ENCODE data around the gene RGPD6.
"Not testable (repeated sequence)": the region's sequence is repeated elsewhere in the genome, so short reads cannot be mapped to it uniquely, and the experiment has no call there.

RGPD6 gene

DNA sequence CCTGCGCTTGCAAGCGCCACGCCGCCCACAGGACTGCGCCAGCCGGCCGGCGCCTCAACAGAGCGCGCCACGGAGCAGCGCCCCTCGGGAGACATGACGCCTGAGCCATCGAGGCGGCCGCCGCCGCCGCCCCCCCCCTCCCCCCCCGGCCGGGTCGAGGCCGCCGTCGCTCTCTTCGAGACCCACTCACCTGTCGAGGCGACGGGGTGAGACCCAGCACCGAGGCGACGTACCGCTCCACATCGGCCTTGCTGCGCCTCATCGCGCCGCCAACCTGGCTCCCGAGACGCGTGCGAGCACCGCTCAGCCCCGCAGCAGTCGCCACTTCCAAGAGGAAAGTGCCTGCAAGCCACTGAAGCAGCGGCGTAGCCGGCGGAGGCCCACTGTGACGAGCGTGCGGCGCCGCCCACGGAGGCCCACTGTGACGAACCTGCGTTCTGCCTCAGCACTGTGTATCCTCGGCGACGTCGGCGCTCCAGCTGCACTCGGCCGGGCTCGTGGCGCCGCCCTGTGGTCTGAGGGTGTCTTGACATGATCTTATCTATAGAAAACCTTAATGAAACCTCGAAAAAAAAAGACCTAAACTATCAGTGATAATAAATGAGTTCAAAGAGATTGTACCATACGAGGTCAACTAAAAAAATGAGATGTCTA lies at the start of gene RGPD6:
Gene RGPD6, minus strand, starts transcription at position 460 of the 654 bp plus-strand sequence. Its CDS starts 198 bp downstream, at position 262.
- in situ Hi-C loops (cut with MboI; ENCODE audit: low sequenced_read_pairs), result not testable (repeated sequence)

GRCh38 chr2:110619326-110619939 lies 42.4 kb upstream of the RGPD6 start:
- in situ Hi-C loops (cut with MboI; ENCODE audit: low sequenced_read_pairs), result not testable (repeated sequence)

- in situ Hi-C loops (cut with MboI; ENCODE audit: low sequenced_read_pairs), result not testable (repeated sequence)
Measured at GRCh38 chr2:110613927-110614326, 36.9 kb upstream of the RGPD6 start.

DNA sequence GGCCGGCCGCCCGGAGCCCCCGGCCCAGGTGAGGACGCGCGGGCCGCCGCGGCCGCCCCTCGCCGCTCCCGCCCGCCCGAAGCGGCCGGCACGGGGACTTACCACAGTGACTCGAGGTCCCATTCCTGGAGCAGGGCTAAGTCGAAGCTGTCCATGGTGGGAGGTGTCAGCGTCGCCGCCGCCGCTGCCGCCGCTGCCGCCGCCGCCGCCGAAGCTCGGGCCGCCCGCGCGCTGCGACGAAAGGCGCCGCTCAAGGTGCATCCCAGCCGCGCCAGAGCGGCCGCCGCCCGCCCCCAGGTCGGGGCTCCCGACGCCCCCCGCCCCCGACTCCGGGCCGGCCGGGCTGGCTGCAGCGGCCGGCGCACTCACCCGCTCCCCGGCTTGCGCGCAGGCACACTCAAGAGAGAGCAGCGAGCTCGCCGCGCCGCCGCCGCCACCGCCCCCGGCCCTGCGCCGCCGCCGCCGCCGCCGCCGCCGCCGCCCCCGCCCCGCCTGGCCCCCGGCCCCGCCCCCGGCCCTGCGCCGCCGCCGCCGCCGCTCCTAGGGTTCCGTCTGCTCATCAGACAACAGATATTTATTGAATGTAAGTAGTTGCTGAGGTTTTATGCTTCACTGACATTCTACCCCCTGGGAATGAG lies 33.7 kb upstream of the RGPD6 start:
- in situ Hi-C loops (cut with MboI; ENCODE audit: low sequenced_read_pairs), result not testable (repeated sequence)

DNA sequence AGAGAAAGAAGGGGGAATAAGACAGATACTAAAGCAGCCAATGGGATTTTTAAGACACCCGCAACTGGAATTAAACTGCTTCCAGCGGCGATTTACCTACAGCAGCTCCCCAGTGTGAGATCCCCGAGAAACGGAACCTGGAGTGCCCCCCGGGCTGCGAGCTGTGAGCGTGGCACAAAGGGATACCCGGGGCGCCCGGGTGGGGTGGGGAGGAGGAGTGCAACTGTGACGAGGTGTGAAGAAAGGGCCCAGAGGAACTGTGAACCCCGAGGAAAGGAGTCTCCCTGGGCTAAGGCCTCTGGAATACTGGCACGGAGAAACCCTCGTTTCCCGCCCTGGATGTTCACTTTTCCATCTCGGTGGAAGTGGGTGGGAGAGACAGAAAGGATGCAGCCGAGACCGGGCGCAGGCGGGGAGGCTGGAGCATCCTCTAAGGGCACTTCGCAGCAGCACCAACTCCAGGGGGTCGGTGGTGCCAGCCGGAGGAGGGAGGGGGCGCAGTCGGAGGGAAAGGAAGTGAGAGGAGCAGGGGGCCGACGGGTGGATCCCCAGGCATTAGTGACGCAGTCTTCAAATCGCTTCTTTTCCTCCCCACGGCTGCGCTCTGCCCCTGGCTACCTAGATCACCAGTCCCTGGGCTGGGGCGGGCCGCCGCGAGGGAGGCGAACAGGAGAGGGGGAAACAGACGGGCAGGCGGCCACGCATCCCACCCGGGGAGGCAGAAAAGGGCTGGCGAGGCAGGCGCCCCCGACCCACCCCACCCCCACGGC lies 33.0 kb upstream of the RGPD6 start:
- in situ Hi-C loops (cut with MboI; ENCODE audit: low sequenced_read_pairs), result not testable (repeated sequence)

DNA sequence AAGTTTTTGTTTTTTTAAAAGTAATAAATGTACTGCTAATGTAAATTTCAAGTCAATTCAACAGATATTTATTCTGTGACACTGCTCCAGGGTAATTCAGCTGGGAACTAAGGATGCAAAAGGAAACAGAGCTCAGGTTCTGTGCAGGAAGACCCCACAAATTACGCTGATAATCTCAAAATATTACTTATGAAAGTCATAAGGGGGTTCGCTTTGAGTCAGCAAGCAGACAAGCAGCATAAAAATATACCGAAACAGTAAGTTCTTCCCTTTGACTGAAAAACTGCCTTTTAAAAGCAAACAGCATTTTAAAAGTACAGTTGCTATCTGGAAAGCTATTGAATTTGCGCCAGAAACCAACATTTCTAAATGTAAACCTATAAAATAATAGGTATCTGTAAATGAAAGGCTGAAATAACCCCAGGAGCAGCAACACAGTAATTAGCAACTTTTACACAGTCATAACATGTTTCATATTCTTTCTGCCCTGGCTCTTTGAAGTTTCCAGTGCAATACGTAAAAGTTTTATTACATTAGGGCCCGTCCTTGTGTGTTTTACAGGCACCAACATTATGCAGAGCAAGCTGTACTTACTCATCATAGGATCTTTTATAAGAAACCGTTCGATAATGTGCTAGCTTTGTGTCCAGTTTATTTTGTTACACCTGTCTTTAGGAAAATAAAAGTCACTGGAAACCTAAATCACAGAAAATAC lies 31.9 kb upstream of the RGPD6 start:
- in situ Hi-C loops (cut with MboI; ENCODE audit: low sequenced_read_pairs), result not testable (repeated sequence)

- in situ Hi-C loops (cut with MboI; ENCODE audit: low sequenced_read_pairs), result not testable (repeated sequence)
Measured at GRCh38 chr2:110605057-110605456, 28.0 kb upstream of the RGPD6 start.

DNA sequence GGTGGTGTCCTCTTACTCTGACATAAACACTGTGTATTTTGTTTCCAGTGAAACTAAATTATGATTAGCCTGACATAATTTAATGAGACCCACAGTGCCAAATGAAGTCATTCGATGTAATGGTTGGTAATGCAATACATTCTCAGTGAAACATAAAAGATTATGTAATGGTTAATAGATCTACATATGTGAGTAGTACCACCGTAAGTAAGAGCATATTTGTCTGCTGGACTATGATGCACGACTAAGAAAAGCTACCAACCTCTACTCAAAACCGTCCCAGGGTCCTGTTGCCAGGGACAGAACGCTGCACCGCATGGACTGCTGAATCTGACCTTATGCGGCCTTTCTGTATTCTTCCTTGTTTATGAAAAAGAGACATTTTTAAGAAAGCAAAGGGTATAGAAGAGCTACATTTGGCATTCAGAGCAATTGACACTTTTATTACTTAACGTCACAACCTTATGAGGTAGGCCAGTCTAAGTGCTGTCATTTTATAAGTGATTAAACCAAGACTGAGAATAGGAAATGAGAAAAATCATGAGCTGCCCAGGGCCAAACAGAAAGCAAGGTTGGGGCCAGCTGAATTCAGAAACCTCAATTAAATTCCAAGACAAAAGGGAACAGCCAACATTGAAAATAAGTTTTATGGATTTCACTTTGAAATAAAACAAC lies 27.0 kb upstream of the RGPD6 start:
- in situ Hi-C loops (cut with MboI; ENCODE audit: low sequenced_read_pairs), result not testable (repeated sequence)

- in situ Hi-C loops (cut with MboI; ENCODE audit: low sequenced_read_pairs), result not testable (repeated sequence)
Measured at GRCh38 chr2:110602139-110602538, 25.1 kb upstream of the RGPD6 start.

- in situ Hi-C loops (cut with MboI; ENCODE audit: low sequenced_read_pairs), result not testable (repeated sequence)
Measured at GRCh38 chr2:110591973-110592372, 15.0 kb upstream of the RGPD6 start.

GRCh38 chr2:110589677-110590330 lies 12.8 kb upstream of the RGPD6 start:
- in situ Hi-C loops (cut with MboI; ENCODE audit: low sequenced_read_pairs), result not testable (repeated sequence)

DNA sequence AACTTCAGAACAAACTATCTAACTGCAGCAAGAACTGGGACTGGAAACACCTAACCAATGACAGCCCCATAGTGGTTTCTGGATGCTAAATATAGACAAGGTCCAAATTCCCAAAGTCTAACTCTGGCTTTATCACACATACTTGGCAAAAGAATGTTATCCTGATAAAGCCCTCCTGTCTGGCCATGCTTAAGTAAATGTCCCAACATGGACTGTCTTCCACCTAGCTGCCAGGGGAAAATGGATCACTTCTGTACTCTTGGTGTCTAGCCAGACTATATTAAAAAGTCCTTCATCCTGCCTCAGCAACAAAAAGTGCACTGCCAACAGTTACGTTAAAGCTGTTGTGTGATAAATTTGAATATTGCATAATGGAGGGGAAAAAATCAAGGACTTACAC lies 11.5 kb upstream of the RGPD6 start:
- in situ Hi-C loops (cut with MboI; ENCODE audit: low sequenced_read_pairs), result not testable (repeated sequence)

DNA sequence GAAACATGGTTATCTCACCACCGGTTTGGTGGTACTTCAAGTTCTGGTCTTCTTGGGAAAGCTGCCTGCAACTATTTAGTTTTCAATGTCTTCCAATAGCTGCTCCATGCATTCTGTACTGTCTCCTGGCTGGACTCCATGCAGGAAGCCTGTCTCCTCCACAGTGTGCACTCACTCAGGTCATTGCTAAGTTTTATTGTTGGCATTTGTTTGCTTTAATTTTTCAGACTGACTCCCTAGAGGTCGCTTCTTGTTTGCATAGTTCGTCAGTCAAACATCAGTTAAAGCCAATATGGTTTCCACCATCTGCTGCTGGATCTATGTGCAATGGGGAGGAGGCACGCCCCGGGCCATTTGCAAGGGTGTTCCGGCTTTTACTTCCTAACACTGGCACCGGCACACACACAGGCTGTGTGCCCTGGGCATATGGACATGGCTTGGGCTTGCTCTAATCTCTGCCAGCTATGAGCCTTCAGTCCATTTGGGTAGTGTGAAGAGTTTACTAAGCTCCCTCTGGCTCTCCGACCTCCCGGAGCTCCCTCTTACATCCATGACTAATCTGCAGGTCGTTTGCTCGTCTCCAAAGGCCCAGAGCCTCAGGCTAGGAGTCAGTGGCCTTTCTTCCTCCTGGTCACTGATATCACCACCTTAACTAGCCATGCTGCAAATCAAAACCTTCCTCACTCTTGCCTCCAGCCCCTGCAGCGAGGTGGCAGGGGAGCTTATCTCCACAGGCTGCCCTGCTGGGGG lies 2.4 kb upstream of the RGPD6 start:
- in situ Hi-C loops (cut with MboI; ENCODE audit: low sequenced_read_pairs), result not testable (repeated sequence)

DNA sequence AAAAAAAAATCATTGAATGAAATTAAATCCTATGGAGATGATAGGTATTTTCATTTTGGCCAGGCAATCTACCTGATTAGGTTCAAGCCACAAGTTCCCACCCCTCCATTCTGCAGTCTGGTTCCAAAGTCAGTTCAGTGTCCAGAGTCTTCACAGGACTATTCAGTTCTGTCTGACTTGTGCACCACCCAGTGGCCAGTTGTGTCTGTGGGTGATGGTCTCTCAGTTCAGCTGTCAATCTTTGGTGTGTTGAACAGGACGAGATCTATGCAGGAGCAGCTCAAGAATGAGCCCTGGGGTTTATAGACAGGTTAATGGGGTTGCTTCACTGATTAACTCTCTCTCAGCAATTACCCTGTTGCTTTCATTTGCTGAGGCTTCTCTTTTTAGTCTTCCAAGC lies 1.4 kb upstream of the RGPD6 start:
- in situ Hi-C loops (cut with MboI; ENCODE audit: low sequenced_read_pairs), result not testable (repeated sequence)

- in situ Hi-C loops (cut with MboI; ENCODE audit: low sequenced_read_pairs), result not testable (repeated sequence)
Measured at GRCh38 chr2:110499755-110500377, 77.2 kb downstream of the RGPD6 start.

- in situ Hi-C loops (cut with MboI; ENCODE audit: low sequenced_read_pairs), result not testable (repeated sequence)
Measured at GRCh38 chr2:110496027-110496426, 81.0 kb downstream of the RGPD6 start.

DNA sequence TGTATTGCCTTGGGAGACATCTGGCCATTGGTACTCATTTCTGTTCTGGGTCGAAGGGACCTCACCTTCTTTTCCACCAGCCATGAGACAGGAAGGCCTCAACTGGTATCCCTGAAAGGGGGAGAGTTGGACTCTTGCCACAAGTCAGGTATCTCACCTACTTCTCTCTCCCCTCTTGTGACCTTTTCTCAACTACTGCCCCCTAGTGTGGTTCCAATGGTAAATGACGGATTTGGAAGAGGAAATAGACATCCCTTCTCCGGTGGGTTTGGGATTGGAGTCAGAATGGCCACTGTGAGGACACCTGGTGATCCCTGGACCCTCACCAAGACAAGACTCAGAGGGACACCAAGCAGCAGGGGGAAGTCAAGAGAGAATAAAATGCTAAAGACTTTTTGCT lies 82.5 kb downstream of the RGPD6 start:
- in situ Hi-C loops (cut with MboI; ENCODE audit: low sequenced_read_pairs), result not testable (repeated sequence)

DNA sequence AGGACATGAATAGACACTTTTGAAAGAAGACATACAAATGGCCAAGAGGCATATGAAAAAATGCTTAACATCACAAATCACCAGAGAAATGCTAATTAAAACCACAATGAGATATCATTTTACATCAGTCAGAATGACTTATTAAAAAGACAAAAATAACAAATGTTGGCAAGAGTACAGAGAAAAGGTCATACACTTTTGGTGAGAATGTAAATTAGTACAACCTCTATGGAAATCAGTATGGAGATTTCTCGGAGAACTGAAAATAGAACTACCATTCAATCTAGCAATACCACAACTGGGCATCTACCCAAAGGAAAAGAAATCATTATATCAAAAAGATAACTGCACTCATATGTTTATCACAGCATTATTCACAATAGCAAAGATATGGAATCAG lies 88.0 kb downstream of the RGPD6 start:
- in situ Hi-C loops (cut with MboI; ENCODE audit: low sequenced_read_pairs), result not testable (repeated sequence)

GRCh38 chr2:110482697-110483096 lies 94.3 kb downstream of the RGPD6 start:
- in situ Hi-C loops (cut with MboI; ENCODE audit: low sequenced_read_pairs), result not testable (repeated sequence)

All from HL-60/S4 treated with retinoic acid at 250 ng/mL for 4 days and 3 days (cell line).